Measurements from ENCODE around the gene C1QTNF9. TPM values are rescaled to one million over a fixed set of nuclear protein-coding genes. Genes with fewer than 3 reads are reported as not detected.

The C1QTNF9 gene
- total and polyA plus RNA-seq, 9 of the 15 experiments (the other 6 are each of a cell fraction or from before 2014, with no cell fraction given): not detected

GRCh38 chr13:24323036-24323738 lies 13.8 kb downstream of the C1QTNF9 start (continued):
- TF ChIP-seq ZNF407 (IDR thresholded peaks at IDR 0.05; ENCODE audit: low read depth) (no peak), USF2 (CRISPR knock-in tag; IDR thresholded peaks at IDR 0.05) (no peak), EGR1 (conservative IDR thresholded peaks at IDR 0.05) (no peak), MEF2A (IDR thresholded peaks at IDR 0.05; ENCODE audit: control insufficient read depth, low read depth, low read length) (no peak), ARNT (IDR thresholded peaks at IDR 0.05) (no peak)
